ENCODE measurements around the gene GRIP2. TPM values are rescaled to one million over a fixed set of nuclear protein-coding genes. Genes with fewer than 3 reads are reported as not detected.

Gene GRIP2
- total and polyA plus RNA-seq, 10 donors = 0.15 to 3.7 (median 1.2) TPM

DNA sequence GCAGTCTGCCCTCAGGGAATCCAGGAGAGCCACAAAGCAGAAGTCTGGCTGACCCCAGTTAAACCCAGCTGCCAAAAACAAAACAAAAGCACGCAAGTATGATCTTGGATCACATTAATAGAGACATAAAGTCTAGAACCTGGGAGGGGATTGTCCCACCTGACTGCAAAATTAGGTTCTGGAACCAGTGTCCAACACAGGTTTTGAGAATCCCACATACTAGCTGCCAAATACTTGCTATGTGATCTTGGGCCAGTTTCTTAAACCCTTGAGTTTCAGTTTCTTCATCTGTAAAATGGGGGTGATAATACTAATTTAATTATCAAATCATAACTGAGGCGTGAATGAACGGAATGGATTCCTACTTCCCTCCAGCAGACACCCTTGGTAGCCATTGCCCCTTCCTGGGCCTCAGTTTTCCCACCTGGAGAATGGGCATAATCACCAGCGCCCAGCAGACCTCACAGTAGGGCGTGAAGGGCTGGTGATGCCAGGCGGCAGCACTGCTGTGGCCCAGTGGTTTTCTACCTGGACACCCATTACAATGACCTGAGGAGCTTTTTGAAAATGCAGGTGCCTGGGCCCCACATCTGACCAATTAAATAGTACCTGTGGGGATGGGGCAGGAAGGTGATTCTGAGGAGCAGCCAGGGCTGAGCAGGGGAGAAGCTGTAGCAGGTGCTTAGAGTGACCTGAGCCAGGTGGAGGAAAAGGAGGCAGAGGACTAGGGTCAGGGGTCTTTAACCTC lies 32.2 kb downstream of the GRIP2 start:
- TF ChIP-seq CTCF (IDR thresholded peaks at IDR 0.05 in 8 of 11, conservative IDR thresholded peaks at IDR 0.05 in 3 of 11) = no peak
- Histone ChIP-seq H3K9me3 (peaks cover 0 to 8% (median 6%) of the 10 kb centered on the region in 8 donors), H3K36me3 (no peaks in the 10 kb centered on the region), H3K27ac (no peak overlapping the region), H3K4me1 (peaks cover 0 to 9% (median 4%) of the 10 kb centered on the region in 6 donors), H3K4me3 (no peak overlapping the region), H3K27me3 (replicated peaks in 1 of 7) (peaks cover 0 to 12% (median 0%) of the 10 kb centered on the region in 7 donors)
- WGBS, 5 donors = 89 to 92% (median 91%) methylated on average over 6 of the region's 6 CpGs
- intact Hi-C loops (cut with DNase I; ENCODE audit: low total_unique reads) = no loop called here
- no peak for DNase-seq

DNA sequence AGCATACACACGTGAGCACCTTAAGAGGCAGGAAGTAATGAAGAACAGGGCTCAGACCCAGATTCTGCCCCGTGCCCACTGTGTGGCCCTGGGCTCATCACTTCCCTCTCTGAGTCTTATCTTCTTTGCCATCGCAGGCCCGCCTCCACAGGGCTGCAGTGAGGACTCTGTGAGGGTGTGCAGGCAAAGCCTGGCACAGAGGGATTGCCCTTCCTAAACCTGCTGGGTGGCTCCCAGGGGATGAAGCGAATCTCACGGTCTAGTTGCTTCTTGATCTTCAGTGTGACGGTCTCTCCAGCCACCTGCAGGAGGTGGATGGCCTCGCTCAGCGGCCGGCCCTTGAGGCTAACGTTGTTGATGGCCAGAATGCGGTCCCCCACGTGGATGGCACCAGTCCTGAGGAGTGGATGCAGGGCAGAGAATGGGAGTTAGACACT lies 32.8 kb downstream of the GRIP2 start:
- Histone ChIP-seq H3K4me1 (peaks cover 0 to 9% (median 4%) of the 10 kb centered on the region in 6 donors), H3K27me3 (replicated peaks in 1 of 7) (peaks cover 0 to 12% (median 0%) of the 10 kb centered on the region in 7 donors), H3K9me3 (peaks cover 5 to 14% (median 12%) of the 10 kb centered on the region in 8 donors), H3K27ac (no peak overlapping the region), H3K36me3 (no peaks in the 10 kb centered on the region), H3K4me3 (no peak overlapping the region)
- TF ChIP-seq CTCF (IDR thresholded peaks at IDR 0.05 in 8 of 11, conservative IDR thresholded peaks at IDR 0.05 in 3 of 11) (peak in 1 of 11 experiments; percentile 2), POLR2AphosphoS5 (IDR thresholded peaks at IDR 0.05) (no peak)
- 60 to 72% (median 69%) methylated on average over 8 to 13 of the region's 13 CpGs for WGBS, 5 donors
- intact Hi-C loops (cut with DNase I; ENCODE audit: low total_unique reads) = no loop called here
- DNase-seq = no peak

- no peak overlapping the region for H3K4me3 ChIP-seq
- peaks cover 0 to 12% (median 0%) of the 10 kb centered on the region in 7 donors for H3K27me3 ChIP-seq (replicated peaks in 1 of 7)
- H3K36me3 ChIP-seq = no peaks in the 10 kb centered on the region
- WGBS, 5 donors = 81 to 89% (median 83%) methylated on average over 13 to 15 of the region's 15 CpGs
- no peak for DNase-seq
- H3K9me3 ChIP-seq = peaks cover 5 to 20% (median 17%) of the 10 kb centered on the region in 8 donors
- peaks cover 0 to 9% (median 4%) of the 10 kb centered on the region in 6 donors for H3K4me1 ChIP-seq
- TF ChIP-seq POLR2A (IDR thresholded peaks at IDR 0.05) = no peak
- TF ChIP-seq POLR2AphosphoS5 (IDR thresholded peaks at IDR 0.05) = no peak
- TF ChIP-seq CTCF (IDR thresholded peaks at IDR 0.05 in 8 of 11, conservative IDR thresholded peaks at IDR 0.05 in 3 of 11) = peak in 1 of 11 experiments; percentile 3
- H3K27ac ChIP-seq = no peak overlapping the region
- intact Hi-C loops (cut with DNase I; ENCODE audit: low total_unique reads) = no loop called here
Observed at GRCh38 chr3:14506626-14507304, 33.4 kb downstream of the GRIP2 start.

Measured in spleen (tissue), 11 donors.